Thoracic aorta (tissue), 2 donors: Measurements from ENCODE around the gene ADAM15. TPM values are rescaled to one million over a fixed set of nuclear protein-coding genes. Genes with fewer than 3 reads are reported as not detected.
A peak's percentile ranks its signal among the peaks of the same experiment; 100 is the strongest.

Experiments used
- ATAC-seq: fragments of 150-250 bp; one replicate; pipeline ENCODE4 v1.8.0; 2017; ENCODE audit warnings: low read depth; ENCODE audit not compliant: insufficient number of reproducible peaks, low FRiP score
- DNase-seq: peaks from one replicate; pipeline ENCODE4 v3.0.0-alpha.2; 2020; ENCODE audit warnings: low spot score
- H3K27ac ChIP-seq, 2 donors: fragments of 200-600 bp; sonication (generic); 1 replicate in 1 of 2; 2 replicates in 1 of 2; pipeline ENCODE4 v1.5.1; 2016; ENCODE audit warnings: mild to moderate bottlenecking in 2 of 2, moderate library complexity in 2 of 2
- H3K27me3 ChIP-seq: fragments of 200-600 bp; sonication (generic); replicated peaks from 2 replicates; pipeline ENCODE4 v1.6.0; 2016; ENCODE audit warnings: mild to moderate bottlenecking; ENCODE audit not compliant: insufficient read depth
- H3K36me3 ChIP-seq: fragments of 200-600 bp; sonication (generic); one replicate; pipeline ENCODE4 v1.5.1; 2016
- H3K4me1 ChIP-seq, 2 donors: fragments of 200-600 bp; sonication (generic); 1 replicate in 1 of 2; 2 replicates in 1 of 2; pipeline versions ENCODE4 v1.5.1 to v1.6.0; 2016; ENCODE audit warnings: low read depth in 2 of 2, mild to moderate bottlenecking in 1 of 2; ENCODE audit not compliant: control insufficient read depth in 1 of 2
- H3K4me3 ChIP-seq: fragments of 200-600 bp; sonication (generic); 2 replicates; pipeline ENCODE4 v1.5.1; 2016; ENCODE audit warnings: mild to moderate bottlenecking
- H3K9me3 ChIP-seq: fragments of 200-600 bp; sonication (generic); 2 replicates; pipeline ENCODE4 v1.5.1; 2016
- total RNA-seq, 2 donors: library from RNA; depleted of rRNA; stranded (reverse); fragments of >200 nt; gene quantifications; one replicate each; pipeline versions ENCODE4 v1.1.0 to v1.2.3, GENCODE V29; 2016
- TF ChIP-seq, protein P1 (sequence below): fragments of 200-600 bp; sonication (generic); IDR thresholded peaks from one replicate; pipeline ENCODE4 v1.5.1; 2019; ENCODE audit warnings: antibody characterized with exemption

ADAM15 gene
- total RNA-seq, 2 donors from 2014 or later = 119 to 144 TPM

DNA sequence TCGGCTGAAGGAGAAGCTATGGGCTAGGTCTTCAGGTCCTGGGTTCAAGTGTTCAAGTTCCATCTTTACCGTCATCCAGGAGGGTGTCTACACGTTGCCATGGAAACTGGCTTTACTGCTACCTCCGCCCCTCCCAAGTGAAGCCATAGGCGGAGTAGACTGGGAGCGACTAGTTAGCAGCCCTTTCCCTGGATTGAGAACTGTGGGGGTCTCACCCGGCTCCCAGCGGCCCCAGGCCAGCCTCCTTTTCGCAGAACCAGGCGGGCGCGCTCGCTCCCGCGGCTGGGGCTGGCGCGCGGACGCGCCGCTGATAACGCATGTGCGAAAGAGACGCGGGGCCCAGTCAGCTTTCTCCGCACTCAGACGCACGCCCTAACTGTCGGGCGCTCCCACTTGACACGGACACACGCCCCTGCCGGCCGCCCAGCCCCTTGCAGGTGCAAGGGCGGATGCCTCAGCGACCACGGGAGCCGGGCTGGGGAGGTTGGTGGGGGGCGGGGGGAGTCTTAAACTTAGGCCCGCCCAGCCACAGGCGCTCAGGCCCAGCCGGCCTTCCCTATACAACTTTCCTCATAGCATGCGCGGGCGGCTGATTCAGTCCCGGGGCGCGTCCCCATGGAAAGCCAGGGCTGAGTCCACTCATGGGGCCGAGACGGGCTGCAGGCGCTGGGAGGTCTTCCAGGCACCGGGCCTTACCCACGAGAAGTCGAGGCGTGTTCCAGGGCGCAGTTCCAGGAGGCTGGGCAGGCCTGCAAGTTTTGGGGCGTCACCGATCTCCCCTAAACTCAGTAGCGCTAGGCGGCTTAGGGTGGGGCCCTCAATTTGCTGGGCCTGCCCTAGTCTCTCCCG lies 19.8 kb downstream of the ADAM15 start:
- H3K36me3 ChIP-seq = no peaks in the 10 kb centered on the region
- no peaks in the 10 kb centered on the region for H3K9me3 ChIP-seq
- no peaks in the 10 kb centered on the region for H3K27me3 ChIP-seq
- DNase-seq (peak; percentile 53), ATAC-seq (peak; percentile 32)
- peak overlapping the region; percentile 77 for H3K4me3 ChIP-seq
- peaks cover 4 to 11% of the 10 kb centered on the region in 2 donors for H3K4me1 ChIP-seq
- TF ChIP-seq, protein P1, sequence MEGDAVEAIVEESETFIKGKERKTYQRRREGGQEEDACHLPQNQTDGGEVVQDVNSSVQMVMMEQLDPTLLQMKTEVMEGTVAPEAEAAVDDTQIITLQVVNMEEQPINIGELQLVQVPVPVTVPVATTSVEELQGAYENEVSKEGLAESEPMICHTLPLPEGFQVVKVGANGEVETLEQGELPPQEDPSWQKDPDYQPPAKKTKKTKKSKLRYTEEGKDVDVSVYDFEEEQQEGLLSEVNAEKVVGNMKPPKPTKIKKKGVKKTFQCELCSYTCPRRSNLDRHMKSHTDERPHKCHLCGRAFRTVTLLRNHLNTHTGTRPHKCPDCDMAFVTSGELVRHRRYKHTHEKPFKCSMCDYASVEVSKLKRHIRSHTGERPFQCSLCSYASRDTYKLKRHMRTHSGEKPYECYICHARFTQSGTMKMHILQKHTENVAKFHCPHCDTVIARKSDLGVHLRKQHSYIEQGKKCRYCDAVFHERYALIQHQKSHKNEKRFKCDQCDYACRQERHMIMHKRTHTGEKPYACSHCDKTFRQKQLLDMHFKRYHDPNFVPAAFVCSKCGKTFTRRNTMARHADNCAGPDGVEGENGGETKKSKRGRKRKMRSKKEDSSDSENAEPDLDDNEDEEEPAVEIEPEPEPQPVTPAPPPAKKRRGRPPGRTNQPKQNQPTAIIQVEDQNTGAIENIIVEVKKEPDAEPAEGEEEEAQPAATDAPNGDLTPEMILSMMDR = peak; percentile 50
- peak overlapping the region in 1 of 2 donors; percentile 19 for H3K27ac ChIP-seq

DNA sequence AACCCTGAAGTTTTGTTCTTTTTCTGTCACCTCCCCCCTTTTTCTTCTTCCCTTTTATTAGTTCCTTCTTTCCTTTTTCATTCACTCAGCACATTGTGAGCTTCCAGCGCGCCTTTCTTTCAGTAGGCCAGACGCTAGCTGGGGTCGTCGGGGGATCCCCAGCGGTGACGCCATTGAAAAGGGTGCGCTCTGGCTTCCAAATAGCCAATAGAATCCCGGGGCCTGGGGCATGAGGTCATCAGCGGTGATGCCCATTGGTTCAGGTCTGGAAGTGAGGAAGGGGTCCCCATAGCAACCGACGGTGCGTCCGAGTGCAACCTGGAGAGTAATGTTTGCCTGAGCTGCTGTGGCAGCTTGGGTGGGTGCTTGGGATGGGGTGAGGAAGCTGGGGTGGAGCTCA lies 20.6 kb downstream of the ADAM15 start:
- DNase-seq (no peak), ATAC-seq (no peak)
- no peak overlapping the region for H3K27ac ChIP-seq
- peak overlapping the region; percentile 77 for H3K4me3 ChIP-seq
- TF ChIP-seq, protein P1 = no peak
- H3K27me3 ChIP-seq = no peaks in the 10 kb centered on the region
- no peaks in the 10 kb centered on the region for H3K9me3 ChIP-seq
- no peaks in the 10 kb centered on the region for H3K36me3 ChIP-seq
- H3K4me1 ChIP-seq = peaks cover 4 to 11% of the 10 kb centered on the region in 2 donors

DNA sequence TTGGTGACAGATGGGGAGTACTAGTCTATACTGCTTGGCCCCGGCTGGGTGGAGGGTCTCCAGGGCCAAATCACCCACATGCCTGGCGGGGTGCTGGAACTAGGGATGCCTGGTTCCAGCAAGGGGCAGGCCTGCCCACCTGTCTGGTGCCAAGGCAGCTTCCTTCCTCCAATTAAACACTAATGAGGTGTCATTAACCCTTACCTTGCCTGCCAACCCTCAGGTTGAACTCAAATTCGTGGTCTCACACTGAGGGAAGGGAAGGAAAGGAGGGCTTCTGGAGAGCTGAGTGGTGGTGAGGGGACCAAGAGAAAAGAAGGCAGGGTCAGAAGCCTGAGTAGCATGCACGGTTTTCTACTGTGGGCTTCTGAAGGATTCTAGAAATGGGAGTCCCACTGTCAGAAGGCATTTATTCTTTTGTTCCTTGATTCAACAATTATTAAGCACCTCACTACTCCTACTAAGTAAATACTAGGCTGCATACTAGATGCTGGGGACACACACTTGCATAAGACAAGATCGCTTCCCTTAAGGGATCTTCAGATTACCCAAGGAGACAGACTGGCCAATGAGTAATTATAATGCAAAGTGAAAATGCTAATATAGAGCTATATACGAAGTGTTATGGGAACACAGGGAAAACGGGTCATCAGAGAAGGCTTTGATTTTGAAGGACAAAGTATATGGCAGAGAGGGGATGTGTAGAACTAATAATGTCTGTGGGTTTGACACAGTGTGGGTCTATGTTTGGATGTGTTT lies 21.6 kb downstream of the ADAM15 start:
- peaks cover 4 to 11% of the 10 kb centered on the region in 2 donors for H3K4me1 ChIP-seq
- H3K9me3 ChIP-seq = no peaks in the 10 kb centered on the region
- TF ChIP-seq, protein P1 = no peak
- H3K36me3 ChIP-seq = no peaks in the 10 kb centered on the region
- DNase-seq = no peak
- H3K27ac ChIP-seq = no peak overlapping the region
- no peak for ATAC-seq
- no peak overlapping the region for H3K4me3 ChIP-seq
- no peaks in the 10 kb centered on the region for H3K27me3 ChIP-seq

DNA sequence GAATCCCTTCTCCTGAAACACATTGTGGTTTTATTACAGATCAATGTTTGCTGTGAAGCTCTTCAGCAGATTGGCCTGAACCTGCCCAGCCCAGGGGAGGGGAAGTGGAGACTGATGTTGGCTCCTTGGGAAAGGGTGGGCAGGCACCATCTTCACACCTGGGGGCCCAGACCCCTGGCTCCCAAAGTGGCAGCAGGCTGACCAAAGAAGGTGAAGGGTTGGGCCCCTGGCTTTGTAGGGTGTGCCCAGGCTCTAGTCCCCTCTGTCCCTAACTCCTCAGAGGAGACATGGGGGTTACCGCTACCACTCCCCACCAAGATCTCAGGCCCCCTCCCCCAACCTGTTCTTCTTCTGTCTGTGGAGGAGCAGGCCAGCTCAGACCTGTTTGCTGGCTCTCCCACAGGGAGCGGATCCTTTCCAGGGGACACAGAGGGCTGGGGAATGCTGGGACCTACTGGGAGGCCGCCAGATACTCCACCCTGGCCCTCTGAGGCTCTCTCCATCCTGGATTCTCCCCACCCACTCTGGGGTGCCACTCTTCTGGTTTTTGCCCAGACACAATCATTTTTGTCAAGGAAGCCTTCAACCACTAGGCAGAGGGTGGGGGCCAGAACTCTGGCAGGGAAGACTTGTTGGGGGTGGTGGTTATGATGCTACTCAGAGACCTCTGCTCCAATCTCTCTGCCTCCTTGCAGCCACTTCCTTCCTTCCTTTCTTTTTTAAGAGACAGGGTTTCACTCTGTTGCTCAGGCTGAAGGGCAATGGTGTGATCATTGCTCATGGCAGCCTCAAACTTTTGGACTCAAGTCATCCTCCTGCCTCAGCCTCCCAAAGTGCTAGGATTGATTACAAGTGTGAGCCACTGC lies 22.5 kb downstream of the ADAM15 start:
- no peak for DNase-seq
- Histone ChIP-seq H3K27me3 (no peaks in the 10 kb centered on the region), H3K27ac (no peak overlapping the region), H3K4me3 (no peak overlapping the region), H3K9me3 (no peaks in the 10 kb centered on the region), H3K36me3 (no peaks in the 10 kb centered on the region), H3K4me1 (peaks cover 4 to 11% of the 10 kb centered on the region in 2 donors)
- ATAC-seq = no peak
- TF ChIP-seq, protein P1 = no peak
